Neuron (in vitro differentiated cells): ENCODE measurements around the gene HSPH1.

Experiments
- H2AFZ ChIP-seq: one replicate; pipeline ENCODE4 v1.6.1; 2013; ENCODE audit warnings: low read depth, mild to moderate bottlenecking, inconsistent platforms, low read length, moderate library complexity
- H3K27me3 ChIP-seq: one replicate; pipeline ENCODE4 v1.6.1; 2013; ENCODE audit warnings: low read length; ENCODE audit not compliant: insufficient read depth
- H3K36me3 ChIP-seq: one replicate; pipeline ENCODE4 v1.6.1; 2013; ENCODE audit warnings: low read length; ENCODE audit not compliant: insufficient read depth
- H3K4me1 ChIP-seq: one replicate; pipeline ENCODE4 v1.6.1; 2013; ENCODE audit warnings: low read length; ENCODE audit not compliant: insufficient read depth
- H3K4me3 ChIP-seq: 2 replicates; pipeline ENCODE4 v1.5.1; 2013; ENCODE audit warnings: mild to moderate bottlenecking, low read length, moderate library complexity
- H3K9me3 ChIP-seq: one replicate; pipeline ENCODE4 v1.6.1; 2013; ENCODE audit warnings: low read length

The HSPH1 gene

DNA sequence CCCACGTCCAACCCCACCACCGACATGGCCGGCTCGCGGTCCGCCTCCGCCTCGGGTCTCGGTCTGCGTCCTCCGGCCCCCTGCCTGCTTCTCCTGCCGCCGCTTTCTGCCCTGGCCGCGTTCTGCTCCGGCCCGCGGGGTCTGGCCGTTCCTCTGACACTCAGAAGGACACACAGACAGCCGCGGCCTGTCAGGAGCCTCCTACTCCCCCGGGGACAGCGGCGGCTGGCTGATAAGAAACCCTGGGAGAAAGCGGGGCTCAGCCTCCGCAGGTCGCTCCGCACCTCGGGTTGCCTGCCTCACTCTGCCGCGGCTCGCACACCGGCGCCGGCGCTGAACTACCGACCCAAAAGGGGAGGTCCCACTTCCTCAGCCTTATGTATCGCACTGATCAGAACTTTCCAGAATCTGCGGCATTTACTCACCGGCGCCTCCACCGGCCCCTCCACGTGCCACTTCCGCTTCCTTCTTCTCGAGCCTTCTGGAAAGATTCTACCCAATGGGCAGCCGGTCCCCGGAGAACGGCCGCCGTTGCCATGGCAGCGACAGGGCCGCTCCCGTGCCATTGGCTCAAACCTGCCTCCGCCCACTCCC is at the start of gene HSPH1:
TSS of gene HSPH1 (minus strand) at position 348 of the 594 bp plus-strand sequence. CDS start at position 26, 322 bp downstream.
- Histone ChIP-seq H3K9me3 (no peaks in the 10 kb centered on the region), H3K4me3 (peak within 1 kb of the TSS; percentile 80), H3K4me1 (peaks cover 26% of the 10 kb centered on the region), H3K36me3 (peaks cover 15% of the 10 kb centered on the region), H2AFZ (peak within 1 kb of the TSS; percentile 78), H3K27me3 (no peaks in the 10 kb centered on the region)

DNA sequence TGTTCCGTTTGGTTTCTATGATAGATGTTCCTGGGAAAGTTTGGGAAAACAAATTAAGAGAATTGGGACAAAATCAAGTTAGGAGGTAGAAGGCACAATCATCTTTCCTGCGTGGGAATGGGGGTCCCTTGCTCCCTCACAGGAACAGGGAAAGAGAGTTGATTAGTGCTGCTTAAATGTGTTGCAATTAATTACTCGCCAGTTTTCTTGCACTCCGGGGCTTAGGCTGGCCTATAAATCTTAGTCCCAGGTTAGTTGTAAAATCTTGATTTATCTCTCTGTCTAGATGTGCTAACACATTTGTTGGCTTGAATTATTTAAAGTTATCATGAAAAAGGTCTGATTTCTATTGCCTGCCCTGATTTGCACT is 48.1 kb upstream of the HSPH1 start:
- no peaks in the 10 kb centered on the region for H3K36me3 ChIP-seq
- peaks cover 10% of the 10 kb centered on the region for H3K4me1 ChIP-seq
- H3K4me3 ChIP-seq = no peak overlapping the region
- H2AFZ ChIP-seq = no peak overlapping the region
- no peaks in the 10 kb centered on the region for H3K9me3 ChIP-seq
- no peaks in the 10 kb centered on the region for H3K27me3 ChIP-seq

- Histone ChIP-seq H3K9me3 (no peaks in the 10 kb centered on the region), H3K27me3 (no peaks in the 10 kb centered on the region), H3K4me3 (no peak overlapping the region), H3K36me3 (no peaks in the 10 kb centered on the region), H3K4me1 (peaks cover 10% of the 10 kb centered on the region), H2AFZ (no peak overlapping the region)
Observed at GRCh38 chr13:31209172-31209840, 47.6 kb upstream of the HSPH1 start.

DNA sequence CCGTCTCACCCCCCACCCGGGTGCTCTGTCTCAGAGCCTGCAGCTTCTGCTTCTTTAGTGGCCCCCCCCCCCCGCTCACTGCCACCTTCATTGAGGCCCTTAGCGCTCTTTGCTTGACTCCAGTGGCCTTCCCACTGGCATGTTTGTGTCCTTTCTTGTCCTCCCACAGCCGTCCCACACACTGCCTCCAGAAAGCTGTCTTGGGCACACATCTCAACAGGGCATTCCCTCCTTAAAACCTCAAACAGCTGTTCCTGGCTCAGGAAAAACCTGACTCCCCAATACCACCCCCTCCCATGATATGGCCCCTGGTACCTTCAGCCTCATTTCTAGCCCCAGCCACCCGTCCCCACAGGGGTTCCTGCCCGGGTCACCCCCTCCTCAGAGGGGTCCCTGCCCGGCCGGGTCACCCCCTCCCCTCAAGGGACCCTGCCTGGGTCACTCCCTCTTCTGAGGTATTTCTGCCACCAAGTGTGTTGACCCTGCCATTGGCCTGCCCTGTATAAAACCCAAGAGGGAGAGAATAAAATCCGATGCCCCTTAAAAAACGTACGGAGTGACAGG is 46.9 kb upstream of the HSPH1 start:
- Histone ChIP-seq H3K4me3 (no peak overlapping the region), H3K27me3 (no peaks in the 10 kb centered on the region), H3K9me3 (no peaks in the 10 kb centered on the region), H3K36me3 (no peaks in the 10 kb centered on the region), H2AFZ (no peak overlapping the region), H3K4me1 (peaks cover 6% of the 10 kb centered on the region)

GRCh38 chr13:31207661-31208552 is 46.2 kb upstream of the HSPH1 start:
- Histone ChIP-seq H2AFZ (no peak overlapping the region), H3K36me3 (no peaks in the 10 kb centered on the region), H3K4me1 (peaks cover 6% of the 10 kb centered on the region), H3K4me3 (no peak overlapping the region), H3K27me3 (no peaks in the 10 kb centered on the region), H3K9me3 (no peaks in the 10 kb centered on the region)

GRCh38 chr13:31204592-31204991 is 42.9 kb upstream of the HSPH1 start:
- Histone ChIP-seq H3K9me3 (no peaks in the 10 kb centered on the region), H2AFZ (no peak overlapping the region), H3K27me3 (no peaks in the 10 kb centered on the region), H3K4me1 (peaks cover 13% of the 10 kb centered on the region), H3K4me3 (no peak overlapping the region), H3K36me3 (no peaks in the 10 kb centered on the region)

DNA sequence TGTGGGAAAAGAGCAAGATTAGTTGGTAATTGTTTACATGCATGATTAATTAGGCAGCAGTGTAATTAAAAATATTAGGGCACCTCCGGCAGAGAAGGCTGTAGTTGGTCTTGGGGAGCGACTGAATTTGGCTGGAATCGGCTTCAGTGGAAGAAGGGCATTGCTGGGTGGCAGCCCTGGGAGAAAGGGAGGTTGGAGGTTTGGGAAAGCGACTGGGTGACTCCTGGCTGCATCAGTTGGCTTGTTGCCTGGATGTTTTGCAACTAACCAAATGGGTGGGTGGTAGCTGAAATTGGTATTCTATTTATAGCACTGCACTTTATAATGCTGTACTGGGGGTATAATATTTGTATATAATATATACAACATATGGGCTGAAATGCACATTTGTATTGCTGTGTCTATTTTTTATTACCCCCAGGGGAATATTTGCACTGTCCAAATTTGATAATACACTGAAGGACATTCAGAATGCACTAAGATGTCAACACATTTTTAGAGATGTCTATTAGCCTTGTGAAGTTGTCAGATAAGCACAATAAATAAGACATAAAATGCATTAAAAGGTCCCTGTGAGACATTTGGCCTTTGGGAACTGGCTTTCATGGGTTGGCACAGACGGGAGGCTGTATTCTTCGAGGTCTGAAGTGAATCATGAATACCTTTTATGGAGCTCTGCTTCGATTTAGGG is 39.8 kb upstream of the HSPH1 start:
- Histone ChIP-seq H3K9me3 (no peaks in the 10 kb centered on the region), H3K4me1 (peaks cover 7% of the 10 kb centered on the region), H2AFZ (peak overlapping the region; percentile 88), H3K36me3 (no peaks in the 10 kb centered on the region), H3K4me3 (peak overlapping the region; percentile 73), H3K27me3 (no peaks in the 10 kb centered on the region)

DNA sequence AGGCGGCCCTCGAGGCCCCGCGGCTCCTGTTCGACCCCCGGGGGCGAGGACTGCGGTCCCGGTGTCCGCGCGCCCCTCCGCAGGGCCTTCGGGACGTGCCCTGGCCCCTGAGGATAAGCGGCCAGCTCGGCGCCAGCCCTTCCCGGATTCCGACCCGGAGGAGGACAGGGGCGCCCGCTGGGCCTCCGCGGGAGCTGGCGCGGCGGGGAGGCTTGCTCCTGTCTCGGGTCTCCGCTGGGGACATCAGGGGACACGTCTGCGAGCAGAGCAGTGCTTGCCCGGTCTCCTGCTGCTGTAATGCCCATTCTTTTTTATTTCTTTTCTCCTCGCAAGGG is 38.9 kb upstream of the HSPH1 start:
- peak overlapping the region; percentile 73 for H3K4me3 ChIP-seq
- no peaks in the 10 kb centered on the region for H3K9me3 ChIP-seq
- H3K4me1 ChIP-seq = peaks cover 7% of the 10 kb centered on the region
- peak overlapping the region; percentile 88 for H2AFZ ChIP-seq
- H3K27me3 ChIP-seq = no peaks in the 10 kb centered on the region
- no peaks in the 10 kb centered on the region for H3K36me3 ChIP-seq

DNA sequence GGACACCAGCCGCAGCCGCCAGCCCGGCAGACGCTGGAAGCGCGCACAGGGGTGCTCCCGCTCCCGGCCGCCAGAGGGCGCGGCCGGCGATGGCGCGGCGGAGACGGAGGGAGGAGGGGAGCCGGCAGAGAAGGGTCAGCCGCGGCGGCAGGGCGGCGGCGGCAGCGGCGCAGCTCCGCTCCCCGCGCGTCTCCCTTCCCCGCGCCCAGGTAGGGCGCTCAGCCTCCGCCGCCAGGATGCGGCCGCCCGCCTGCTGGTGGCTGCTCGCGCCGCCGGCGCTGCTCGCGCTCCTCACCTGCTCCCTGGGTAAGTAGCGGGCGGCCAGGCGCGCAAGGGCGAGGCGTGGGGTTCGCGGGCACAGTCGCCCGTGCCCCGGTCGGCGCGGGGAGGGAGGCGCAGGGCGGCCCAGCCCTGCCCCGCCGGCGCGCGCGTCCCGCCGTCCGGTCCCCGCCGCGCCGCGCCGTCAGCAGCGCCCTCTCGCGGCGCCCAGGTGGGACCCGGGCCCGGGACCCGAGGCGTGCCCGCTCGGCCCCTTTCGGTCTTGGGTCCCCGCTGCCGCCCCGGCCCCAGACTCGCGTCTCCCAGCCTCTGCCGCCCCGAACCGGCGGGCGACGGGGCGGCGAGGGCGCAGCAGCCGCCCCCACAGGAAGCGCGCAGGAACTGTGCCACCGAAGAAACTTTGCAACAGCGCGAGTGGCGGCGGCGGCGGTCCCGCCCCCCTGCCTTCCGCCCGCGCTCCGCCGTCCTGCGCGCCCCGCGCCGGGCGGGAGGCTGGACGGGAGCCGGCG is 38.3 kb upstream of the HSPH1 start, which contains the start of gene B3GLCT:
TSS of gene B3GLCT (plus strand) at position 127 of the 788 bp plus-strand sequence. CDS start at position 237, 110 bp downstream.
- H3K9me3 ChIP-seq = no peaks in the 10 kb centered on the region
- H3K4me3 ChIP-seq = peak within 1 kb of the TSS; percentile 73
- H2AFZ ChIP-seq = peak within 1 kb of the TSS; percentile 88
- no peaks in the 10 kb centered on the region for H3K27me3 ChIP-seq
- H3K4me1 ChIP-seq = peaks cover 7% of the 10 kb centered on the region
- no peaks in the 10 kb centered on the region for H3K36me3 ChIP-seq

- Histone ChIP-seq H3K36me3 (no peaks in the 10 kb centered on the region), H3K4me1 (peaks cover 7% of the 10 kb centered on the region), H2AFZ (no peak overlapping the region), H3K4me3 (peak overlapping the region; percentile 73), H3K27me3 (no peaks in the 10 kb centered on the region), H3K9me3 (no peaks in the 10 kb centered on the region)
Observed at GRCh38 chr13:31199527-31199848, 37.8 kb upstream of the HSPH1 start.

- no peaks in the 10 kb centered on the region for H3K36me3 ChIP-seq
- H3K4me3 ChIP-seq = no peak overlapping the region
Observed at GRCh38 chr13:31198519-31198918, 36.8 kb upstream of the HSPH1 start.

DNA sequence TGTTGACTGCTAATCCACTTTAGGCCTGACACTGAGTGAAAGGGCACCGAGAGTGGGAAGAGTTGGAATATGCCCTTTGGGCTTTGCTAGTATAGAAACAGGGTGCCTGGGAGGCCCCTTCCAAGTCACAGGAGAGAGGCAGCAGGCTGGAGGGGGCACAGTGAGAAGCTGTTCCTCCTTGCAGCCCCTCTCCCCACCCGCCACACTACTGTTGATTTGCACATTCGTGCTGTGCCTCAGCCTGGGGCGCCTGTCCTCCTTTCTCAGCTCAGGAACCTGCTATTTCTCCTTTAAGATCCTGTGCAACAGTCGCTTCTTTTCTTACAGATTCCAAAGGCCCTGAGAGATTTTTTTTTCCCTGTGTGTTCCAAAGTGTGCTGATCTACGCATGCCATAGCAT is 35.3 kb upstream of the HSPH1 start:
- no peak overlapping the region for H3K4me3 ChIP-seq
- H3K27me3 ChIP-seq = no peaks in the 10 kb centered on the region
- H3K4me1 ChIP-seq = peaks cover 7% of the 10 kb centered on the region
- no peaks in the 10 kb centered on the region for H3K36me3 ChIP-seq
- H3K9me3 ChIP-seq = no peaks in the 10 kb centered on the region
- H2AFZ ChIP-seq = no peak overlapping the region

More at GRCh38 chr13:31198519-31198918, 36.8 kb upstream of the HSPH1 start:
- Histone ChIP-seq H3K27me3 (no peaks in the 10 kb centered on the region), H3K9me3 (no peaks in the 10 kb centered on the region), H2AFZ (no peak overlapping the region), H3K4me1 (peaks cover 7% of the 10 kb centered on the region)
